ENCODE data around the gene TRIM33. TPM values are rescaled to one million over a fixed set of nuclear protein-coding genes. Genes with fewer than 3 reads are reported as not detected.

Gene TRIM33
- total RNA-seq, 1 experiment from 2014 or later: 41.2 TPM

DNA sequence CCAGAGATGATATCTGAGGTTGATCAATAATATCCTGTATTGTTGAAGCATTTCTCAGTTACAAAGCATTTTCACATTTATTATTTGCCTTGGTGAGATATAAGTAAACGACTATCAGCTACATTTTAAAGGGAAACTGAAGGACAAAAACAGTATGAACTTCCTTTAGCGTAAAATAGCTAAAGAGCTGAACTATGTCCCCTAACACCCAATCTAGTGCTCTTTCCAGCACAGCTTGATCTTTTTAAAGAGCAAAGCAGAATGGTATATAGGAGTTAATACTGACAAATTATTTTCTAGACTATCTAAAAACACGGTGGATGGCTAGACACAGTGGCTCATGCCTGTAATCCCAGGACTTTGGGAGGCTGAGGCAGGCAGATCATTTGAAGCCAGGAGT, 3.5 kb downstream of the TRIM33 start:
- POLR2A ChIA-PET: no interaction called here
- Histone ChIP-seq H2AFZ (ENCODE audit: low read depth, low read length, poor library complexity, severe bottlenecking) (no peak overlapping the region), H4K20me1 (ENCODE audit: insufficient read depth) (peaks cover 8% of the 10 kb centered on the region; the same call in 1 of the 2 replicates), H3K4me2 (ENCODE audit: low read length) (no peak overlapping the region), H3K9ac (ENCODE audit: low read length) (no peak overlapping the region), H3K4me3 (replicated peaks in 1 of 2; ENCODE audit: low read depth in 1 of 2, low read length in 2 of 2) (no peak overlapping the region), H3K9me2 (ENCODE audit: insufficient read depth) (no peaks in the 10 kb centered on the region), H3K36me3 (ENCODE audit: control insufficient read depth in 1 of 2, insufficient read depth in 2 of 2, low read length in 2 of 2) (peaks cover 9% of the 10 kb centered on the region in 2 experiments; a peak in 2 of 4 replicates), H3K79me2 (ENCODE audit: insufficient read depth, low read length) (peaks cover 82% of the 10 kb centered on the region), H3K27me3 (ENCODE audit: insufficient read depth, low read length) (no peaks in the 10 kb centered on the region), H3K27ac (ENCODE audit: low read depth, low read length) (no peak overlapping the region), H3K4me1 (ENCODE audit: control insufficient read depth in 1 of 2, insufficient read depth in 2 of 2, low read length in 2 of 2) (peaks cover 6 to 26% of the 10 kb centered on the region in 2 experiments; a peak in 3 of 4 replicates), H3K9me3 (ENCODE audit: control insufficient read depth in 1 of 2, insufficient read depth in 1 of 2, low read depth in 1 of 2, low read length in 2 of 2) (no peaks in the 10 kb centered on the region)
- ATAC-seq: no peak
- intact Hi-C loops (cut with micrococcal nuclease): no loop called here
- BruUV-seq (replicated peaks): no TSS peak
- RAD21 ChIA-PET (ENCODE audit: low non-redundant PET in 1 of 2, low total read pairs in 2 of 2, uncharacterized antibody in 2 of 2, unreplicated experiment in 2 of 2): no interaction called here
- DNase-seq (ENCODE audit: low read depth, low spot score): no peak
- CTCF ChIA-PET: no interaction called here
- TF ChIP-seq RAD21 (IDR thresholded peaks at IDR 0.05; ENCODE audit: low read depth) (no peak), POLR2AphosphoS5 (IDR thresholded peaks at IDR 0.05; ENCODE audit: low read depth, low read length) (no peak), POLR2A (IDR thresholded peaks at IDR 0.05; ENCODE audit: borderline replicate concordance, extremely low read depth, insufficient read depth, insufficient read length) (no peak), SRF (IDR thresholded peaks at IDR 0.05; ENCODE audit: low read depth) (no peak), EGR1 (IDR thresholded peaks at IDR 0.05; ENCODE audit: low read depth) (no peak), ZNF274 (IDR thresholded peaks at IDR 0.05; ENCODE audit: low read depth, low read length) (no peak), ZFX (IDR thresholded peaks at IDR 0.05) (no peak), ELF1 (IDR thresholded peaks at IDR 0.05; ENCODE audit: borderline replicate concordance, low read depth) (no peak), JUND (IDR thresholded peaks at IDR 0.05) (no peak), EZH2phosphoT487 (IDR thresholded peaks at IDR 0.05; ENCODE audit: borderline replicate concordance) (no peak), YY1 (IDR thresholded peaks at IDR 0.05; ENCODE audit: extremely low read depth, insufficient replicate concordance, low read depth, low read length) (no peak), FOSL1 (IDR thresholded peaks at IDR 0.05; ENCODE audit: low read depth) (no peak), TCF7L2 (IDR thresholded peaks at IDR 0.05; ENCODE audit: borderline replicate concordance, extremely low read depth, insufficient read depth, insufficient read length) (no peak)
- TF ChIP-seq, protein P1, sequence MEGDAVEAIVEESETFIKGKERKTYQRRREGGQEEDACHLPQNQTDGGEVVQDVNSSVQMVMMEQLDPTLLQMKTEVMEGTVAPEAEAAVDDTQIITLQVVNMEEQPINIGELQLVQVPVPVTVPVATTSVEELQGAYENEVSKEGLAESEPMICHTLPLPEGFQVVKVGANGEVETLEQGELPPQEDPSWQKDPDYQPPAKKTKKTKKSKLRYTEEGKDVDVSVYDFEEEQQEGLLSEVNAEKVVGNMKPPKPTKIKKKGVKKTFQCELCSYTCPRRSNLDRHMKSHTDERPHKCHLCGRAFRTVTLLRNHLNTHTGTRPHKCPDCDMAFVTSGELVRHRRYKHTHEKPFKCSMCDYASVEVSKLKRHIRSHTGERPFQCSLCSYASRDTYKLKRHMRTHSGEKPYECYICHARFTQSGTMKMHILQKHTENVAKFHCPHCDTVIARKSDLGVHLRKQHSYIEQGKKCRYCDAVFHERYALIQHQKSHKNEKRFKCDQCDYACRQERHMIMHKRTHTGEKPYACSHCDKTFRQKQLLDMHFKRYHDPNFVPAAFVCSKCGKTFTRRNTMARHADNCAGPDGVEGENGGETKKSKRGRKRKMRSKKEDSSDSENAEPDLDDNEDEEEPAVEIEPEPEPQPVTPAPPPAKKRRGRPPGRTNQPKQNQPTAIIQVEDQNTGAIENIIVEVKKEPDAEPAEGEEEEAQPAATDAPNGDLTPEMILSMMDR (IDR thresholded peaks at IDR 0.05 in 2 of 3, conservative IDR thresholded peaks at IDR 0.05 in 1 of 3; ENCODE audit: borderline replicate concordance in 1 of 3, insufficient read depth in 1 of 3, low read depth in 2 of 3, low read length in 2 of 3): no peak
- TF ChIP-seq, protein P2, sequence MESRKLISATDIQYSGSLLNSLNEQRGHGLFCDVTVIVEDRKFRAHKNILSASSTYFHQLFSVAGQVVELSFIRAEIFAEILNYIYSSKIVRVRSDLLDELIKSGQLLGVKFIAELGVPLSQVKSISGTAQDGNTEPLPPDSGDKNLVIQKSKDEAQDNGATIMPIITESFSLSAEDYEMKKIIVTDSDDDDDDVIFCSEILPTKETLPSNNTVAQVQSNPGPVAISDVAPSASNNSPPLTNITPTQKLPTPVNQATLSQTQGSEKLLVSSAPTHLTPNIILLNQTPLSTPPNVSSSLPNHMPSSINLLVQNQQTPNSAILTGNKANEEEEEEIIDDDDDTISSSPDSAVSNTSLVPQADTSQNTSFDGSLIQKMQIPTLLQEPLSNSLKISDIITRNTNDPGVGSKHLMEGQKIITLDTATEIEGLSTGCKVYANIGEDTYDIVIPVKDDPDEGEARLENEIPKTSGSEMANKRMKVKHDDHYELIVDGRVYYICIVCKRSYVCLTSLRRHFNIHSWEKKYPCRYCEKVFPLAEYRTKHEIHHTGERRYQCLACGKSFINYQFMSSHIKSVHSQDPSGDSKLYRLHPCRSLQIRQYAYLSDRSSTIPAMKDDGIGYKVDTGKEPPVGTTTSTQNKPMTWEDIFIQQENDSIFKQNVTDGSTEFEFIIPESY (IDR thresholded peaks at IDR 0.05; ENCODE audit: extremely low read depth, insufficient replicate concordance, low read length): no peak
- TF ChIP-seq, protein P3, sequence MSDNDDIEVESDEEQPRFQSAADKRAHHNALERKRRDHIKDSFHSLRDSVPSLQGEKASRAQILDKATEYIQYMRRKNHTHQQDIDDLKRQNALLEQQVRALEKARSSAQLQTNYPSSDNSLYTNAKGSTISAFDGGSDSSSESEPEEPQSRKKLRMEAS (IDR thresholded peaks at IDR 0.05): no peak
- TF ChIP-seq, protein P4, sequence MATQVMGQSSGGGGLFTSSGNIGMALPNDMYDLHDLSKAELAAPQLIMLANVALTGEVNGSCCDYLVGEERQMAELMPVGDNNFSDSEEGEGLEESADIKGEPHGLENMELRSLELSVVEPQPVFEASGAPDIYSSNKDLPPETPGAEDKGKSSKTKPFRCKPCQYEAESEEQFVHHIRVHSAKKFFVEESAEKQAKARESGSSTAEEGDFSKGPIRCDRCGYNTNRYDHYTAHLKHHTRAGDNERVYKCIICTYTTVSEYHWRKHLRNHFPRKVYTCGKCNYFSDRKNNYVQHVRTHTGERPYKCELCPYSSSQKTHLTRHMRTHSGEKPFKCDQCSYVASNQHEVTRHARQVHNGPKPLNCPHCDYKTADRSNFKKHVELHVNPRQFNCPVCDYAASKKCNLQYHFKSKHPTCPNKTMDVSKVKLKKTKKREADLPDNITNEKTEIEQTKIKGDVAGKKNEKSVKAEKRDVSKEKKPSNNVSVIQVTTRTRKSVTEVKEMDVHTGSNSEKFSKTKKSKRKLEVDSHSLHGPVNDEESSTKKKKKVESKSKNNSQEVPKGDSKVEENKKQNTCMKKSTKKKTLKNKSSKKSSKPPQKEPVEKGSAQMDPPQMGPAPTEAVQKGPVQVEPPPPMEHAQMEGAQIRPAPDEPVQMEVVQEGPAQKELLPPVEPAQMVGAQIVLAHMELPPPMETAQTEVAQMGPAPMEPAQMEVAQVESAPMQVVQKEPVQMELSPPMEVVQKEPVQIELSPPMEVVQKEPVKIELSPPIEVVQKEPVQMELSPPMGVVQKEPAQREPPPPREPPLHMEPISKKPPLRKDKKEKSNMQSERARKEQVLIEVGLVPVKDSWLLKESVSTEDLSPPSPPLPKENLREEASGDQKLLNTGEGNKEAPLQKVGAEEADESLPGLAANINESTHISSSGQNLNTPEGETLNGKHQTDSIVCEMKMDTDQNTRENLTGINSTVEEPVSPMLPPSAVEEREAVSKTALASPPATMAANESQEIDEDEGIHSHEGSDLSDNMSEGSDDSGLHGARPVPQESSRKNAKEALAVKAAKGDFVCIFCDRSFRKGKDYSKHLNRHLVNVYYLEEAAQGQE (IDR thresholded peaks at IDR 0.05; ENCODE audit: low read depth): no peak
